ENCODE results near the gene B4GALT1.

Gene B4GALT1

DNA sequence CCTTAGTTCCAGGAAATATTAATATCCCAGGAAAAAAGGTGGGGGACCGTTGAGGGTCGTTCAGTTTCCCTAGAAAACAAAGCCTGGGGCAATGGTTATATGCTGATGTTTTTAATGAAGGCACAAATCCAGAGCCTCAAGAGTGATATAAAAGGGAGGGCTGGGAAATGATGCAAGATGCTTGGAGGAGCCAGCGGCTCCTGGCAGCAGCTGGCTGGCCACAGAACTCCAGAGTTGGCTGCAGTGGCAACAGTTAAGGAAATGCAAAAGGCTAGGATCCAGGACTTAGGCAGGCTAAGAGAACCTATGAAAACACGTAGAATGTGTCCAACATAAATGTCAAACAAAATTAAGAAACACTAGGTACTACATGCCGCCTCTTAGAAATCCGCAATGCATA, 31.0 kb upstream of the B4GALT1 start:
- TF ChIP-seq, protein P1, sequence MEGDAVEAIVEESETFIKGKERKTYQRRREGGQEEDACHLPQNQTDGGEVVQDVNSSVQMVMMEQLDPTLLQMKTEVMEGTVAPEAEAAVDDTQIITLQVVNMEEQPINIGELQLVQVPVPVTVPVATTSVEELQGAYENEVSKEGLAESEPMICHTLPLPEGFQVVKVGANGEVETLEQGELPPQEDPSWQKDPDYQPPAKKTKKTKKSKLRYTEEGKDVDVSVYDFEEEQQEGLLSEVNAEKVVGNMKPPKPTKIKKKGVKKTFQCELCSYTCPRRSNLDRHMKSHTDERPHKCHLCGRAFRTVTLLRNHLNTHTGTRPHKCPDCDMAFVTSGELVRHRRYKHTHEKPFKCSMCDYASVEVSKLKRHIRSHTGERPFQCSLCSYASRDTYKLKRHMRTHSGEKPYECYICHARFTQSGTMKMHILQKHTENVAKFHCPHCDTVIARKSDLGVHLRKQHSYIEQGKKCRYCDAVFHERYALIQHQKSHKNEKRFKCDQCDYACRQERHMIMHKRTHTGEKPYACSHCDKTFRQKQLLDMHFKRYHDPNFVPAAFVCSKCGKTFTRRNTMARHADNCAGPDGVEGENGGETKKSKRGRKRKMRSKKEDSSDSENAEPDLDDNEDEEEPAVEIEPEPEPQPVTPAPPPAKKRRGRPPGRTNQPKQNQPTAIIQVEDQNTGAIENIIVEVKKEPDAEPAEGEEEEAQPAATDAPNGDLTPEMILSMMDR (IDR thresholded peaks at IDR 0.05; ENCODE audit: insufficient read depth, low read depth, low read length, missing control alignments): no peak
- H3K4me3 ChIP-seq (ENCODE audit: low read length): no peak overlapping the region
- DNase-seq (ENCODE audit: low read depth): no peak

DNA sequence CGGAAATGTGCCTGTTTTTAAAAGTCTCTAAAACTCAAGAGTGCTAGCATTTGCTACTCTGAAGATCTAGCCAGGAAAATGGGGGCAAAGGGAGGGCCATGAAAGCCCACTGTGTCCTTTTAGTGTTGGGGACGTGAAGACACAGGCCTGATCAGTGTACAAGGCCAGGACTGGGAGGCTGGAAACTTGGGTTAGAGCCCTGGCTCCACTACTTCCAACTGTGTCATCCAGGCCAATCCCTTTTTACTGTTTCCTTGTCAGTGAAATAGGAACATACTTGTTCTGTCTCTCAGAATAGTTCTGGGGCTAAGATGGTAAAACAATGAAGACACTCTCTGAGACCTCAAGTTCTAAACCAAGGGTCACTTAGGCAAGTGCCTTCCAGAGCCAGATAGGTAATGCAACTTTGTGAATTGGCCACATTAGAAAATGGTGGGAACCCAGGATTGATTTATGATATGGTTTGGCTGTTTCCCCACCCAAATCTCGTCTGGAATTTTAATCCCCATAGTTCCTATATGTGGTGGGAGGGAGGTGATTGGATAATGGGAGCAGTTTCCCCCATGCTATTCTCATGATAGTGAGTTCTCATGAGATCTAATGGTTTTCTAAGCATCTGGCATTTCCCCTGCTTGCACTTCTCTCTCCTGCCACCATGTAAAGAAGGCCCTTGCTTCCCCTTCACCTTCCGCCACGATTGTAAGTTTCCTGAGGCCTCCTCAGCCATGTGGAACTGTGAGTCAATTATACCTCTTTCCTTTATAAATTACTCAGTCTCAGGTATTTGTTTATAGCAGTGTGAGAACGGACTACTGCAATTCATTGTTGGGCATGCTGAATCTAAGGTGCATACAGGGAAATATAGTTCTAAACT, 30.4 kb upstream of the B4GALT1 start:
- DNase-seq (ENCODE audit: low read depth): no peak
- TF ChIP-seq, protein P1 (IDR thresholded peaks at IDR 0.05; ENCODE audit: insufficient read depth, low read depth, low read length, missing control alignments): peak; percentile 15
- no peak overlapping the region for H3K4me3 ChIP-seq (ENCODE audit: low read length)

DNA sequence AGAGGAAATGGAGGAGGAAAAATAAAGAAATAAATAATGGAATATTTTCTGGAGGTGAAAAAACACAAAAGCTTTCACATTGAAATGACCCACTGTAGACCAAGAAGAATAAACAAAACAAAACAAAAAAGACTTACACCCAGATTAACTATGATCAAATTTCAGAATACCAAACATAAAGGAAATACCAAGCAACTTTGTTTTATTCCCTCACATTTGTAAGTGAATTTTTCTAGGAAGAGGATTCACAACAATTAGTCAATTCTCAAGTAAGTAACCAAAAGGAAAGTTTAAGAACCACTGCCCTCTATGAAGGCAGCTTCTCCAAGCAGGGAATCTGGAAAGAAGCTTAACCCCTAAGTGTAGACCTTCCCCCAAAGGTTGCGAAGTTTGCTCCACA, 29.6 kb upstream of the B4GALT1 start:
- TF ChIP-seq, protein P1 (IDR thresholded peaks at IDR 0.05; ENCODE audit: insufficient read depth, low read depth, low read length, missing control alignments): no peak
- DNase-seq (ENCODE audit: low read depth): no peak
- H3K4me3 ChIP-seq (ENCODE audit: low read length): no peak overlapping the region

DNA sequence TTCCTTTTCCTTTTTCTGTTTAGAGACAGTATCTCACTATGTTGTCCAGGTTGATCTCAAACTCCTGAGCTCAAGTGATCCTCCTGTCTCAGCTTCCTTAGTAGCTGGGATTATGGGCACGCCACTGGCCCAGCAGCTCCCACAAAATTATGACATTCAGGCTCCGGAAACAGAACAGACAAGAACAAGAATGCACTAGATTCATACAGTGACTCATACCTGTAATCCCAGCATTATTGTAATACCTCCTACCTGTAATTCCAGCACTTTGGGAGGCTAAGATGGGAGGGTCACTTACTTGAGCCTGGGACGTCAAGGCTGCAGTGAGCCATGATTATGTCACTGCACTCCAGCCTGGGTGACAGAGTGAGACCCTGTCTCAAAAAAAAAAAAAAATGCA, 26.7 kb upstream of the B4GALT1 start:
- TF ChIP-seq, protein P1 (IDR thresholded peaks at IDR 0.05; ENCODE audit: insufficient read depth, low read depth, low read length, missing control alignments): no peak
- DNase-seq (ENCODE audit: low read depth): peak; percentile 88
- H3K4me3 ChIP-seq (ENCODE audit: low read length): no peak overlapping the region

DNA sequence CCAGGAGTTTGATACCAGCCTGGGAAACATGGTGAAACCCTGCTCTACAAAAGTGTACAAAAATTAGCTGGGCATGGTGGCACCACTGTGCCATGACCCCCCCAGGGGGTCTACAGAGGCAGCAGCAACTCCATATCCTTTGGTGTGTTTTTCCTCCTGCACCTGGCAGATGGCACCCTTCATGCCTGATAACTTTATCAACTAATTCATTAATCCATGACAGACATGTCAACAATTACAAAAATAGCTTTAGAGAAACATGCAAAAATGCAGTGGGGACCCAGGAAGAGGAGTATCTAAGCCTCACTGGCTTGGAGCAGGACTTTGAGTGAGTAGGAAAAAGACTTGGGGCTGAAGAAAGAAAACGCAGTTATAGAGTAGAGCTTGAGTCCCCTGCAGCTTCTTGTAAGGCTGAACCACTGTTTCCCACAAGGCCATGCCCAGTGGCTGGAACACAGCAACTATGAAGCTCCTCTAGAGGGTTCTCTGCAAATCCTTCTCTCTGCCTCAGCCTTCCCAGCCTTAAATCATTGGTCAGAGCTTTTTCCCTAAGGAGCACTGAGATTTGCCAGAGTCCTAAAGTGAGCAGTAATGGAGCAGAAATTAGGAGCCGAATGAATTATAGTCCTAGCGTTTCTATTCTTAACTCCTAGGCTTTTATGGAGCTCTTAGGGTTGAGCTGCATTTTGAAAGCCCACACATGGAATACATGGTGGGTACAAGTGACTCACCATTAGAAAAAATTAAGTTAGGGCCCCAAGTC, 25.5 kb upstream of the B4GALT1 start:
- no peak for DNase-seq (ENCODE audit: low read depth)
- no peak overlapping the region for H3K4me3 ChIP-seq (ENCODE audit: low read length)
- TF ChIP-seq, protein P1 (IDR thresholded peaks at IDR 0.05; ENCODE audit: insufficient read depth, low read depth, low read length, missing control alignments): no peak

DNA sequence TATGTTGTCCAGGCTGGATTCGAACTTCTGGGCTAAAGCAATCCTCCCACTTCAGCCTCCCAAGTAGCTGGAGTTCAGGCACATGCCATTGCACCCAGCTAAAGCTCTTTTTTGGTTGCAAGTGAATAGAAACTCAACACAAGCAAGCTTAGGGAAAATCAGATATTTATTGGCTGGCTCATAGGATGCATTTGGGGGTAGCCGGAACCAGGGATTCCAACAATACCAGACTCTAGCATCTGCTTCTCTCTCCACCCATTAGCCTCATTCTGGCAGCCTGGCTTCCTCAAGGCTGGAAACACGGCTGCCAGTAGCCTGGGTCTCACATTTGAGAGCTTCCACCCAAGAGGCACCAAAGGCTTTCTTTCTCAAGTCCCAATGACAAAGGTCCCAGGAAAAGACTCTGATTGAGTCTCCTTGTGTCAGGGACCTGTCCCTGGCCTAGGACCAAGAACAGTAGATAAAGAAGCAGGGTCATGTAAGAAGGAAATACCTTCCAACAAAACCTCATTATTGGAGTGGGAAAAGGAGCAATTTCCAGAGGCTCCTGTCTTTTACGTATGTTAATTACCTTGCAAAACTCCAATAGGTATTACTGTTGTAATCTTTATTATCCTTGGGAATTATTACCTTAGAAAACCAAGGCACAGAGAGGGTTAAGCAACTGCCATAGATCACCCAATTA, 23.0 kb upstream of the B4GALT1 start:
- H3K4me3 ChIP-seq (ENCODE audit: low read length): no peak overlapping the region
- DNase-seq (ENCODE audit: low read depth): no peak
- TF ChIP-seq, protein P1 (IDR thresholded peaks at IDR 0.05; ENCODE audit: insufficient read depth, low read depth, low read length, missing control alignments): no peak
